GM23248 (cell line): ENCODE data around the gene MYPN. TPM values are rescaled to one million over a fixed set of nuclear protein-coding genes. Genes with fewer than 3 reads are reported as not detected.
A peak's percentile ranks its signal among the peaks of the same experiment; 100 is the strongest.

Experiments used
- DNase-seq: peaks from one replicate; pipeline ENCODE4 v3.0.0-alpha.2; 2015
- H2AFZ ChIP-seq: fragments of 200-600 bp; sonication (generic); 2 replicates; pipeline ENCODE4 v1.6.1; 2016; ENCODE audit warnings: antibody characterized with exemption
- H3F3A ChIP-seq: fragments of 200-600 bp; sonication (generic); 2 replicates; pipeline ENCODE4 v1.6.1; 2016; ENCODE audit warnings: mild to moderate bottlenecking, antibody characterized with exemption, mixed run types; ENCODE audit not compliant: insufficient read depth
- H3K27ac ChIP-seq: fragments of 200-600 bp; sonication (generic); 2 replicates; pipeline ENCODE4 v1.5.1; 2016; ENCODE audit warnings: mild to moderate bottlenecking
- H3K27me3 ChIP-seq: fragments of 200-600 bp; sonication (generic); replicated peaks from 2 replicates; pipeline ENCODE4 v1.6.1; 2016; ENCODE audit warnings: mild to moderate bottlenecking; ENCODE audit not compliant: insufficient read depth
- H3K36me3 ChIP-seq: fragments of 200-600 bp; sonication (generic); 2 replicates; pipeline ENCODE4 v1.6.1; 2016; ENCODE audit warnings: low read depth, mild to moderate bottlenecking
- H3K4me1 ChIP-seq: fragments of 200-600 bp; sonication (generic); 2 replicates; pipeline ENCODE4 v1.6.1; 2016; ENCODE audit warnings: mild to moderate bottlenecking; ENCODE audit not compliant: insufficient read depth
- H3K4me2 ChIP-seq: fragments of 200-600 bp; sonication (generic); one replicate; pipeline ENCODE4 v1.6.1; 2016; ENCODE audit warnings: mild to moderate bottlenecking; ENCODE audit not compliant: unreplicated experiment
- H3K4me3 ChIP-seq: fragments of 200-600 bp; sonication (generic); 2 replicates; pipeline ENCODE4 v1.5.1; 2016; ENCODE audit warnings: mild to moderate bottlenecking
- H3K79me2 ChIP-seq: fragments of 200-600 bp; sonication (generic); 2 replicates; pipeline ENCODE4 v1.6.1; 2016; ENCODE audit warnings: mild to moderate bottlenecking; ENCODE audit not compliant: insufficient read depth
- H3K9ac ChIP-seq: fragments of 200-600 bp; sonication (generic); 2 replicates; pipeline ENCODE4 v1.6.1; 2016; ENCODE audit warnings: mild to moderate bottlenecking
- H3K9me2 ChIP-seq: fragments of 200-600 bp; sonication (generic); 2 replicates; pipeline ENCODE4 v1.6.1; 2016; ENCODE audit warnings: mixed run types, mild to moderate bottlenecking, moderate library complexity; ENCODE audit not compliant: insufficient read depth
- H3K9me3 ChIP-seq: fragments of 200-600 bp; sonication (generic); one replicate; pipeline ENCODE4 v1.6.1; 2017; ENCODE audit warnings: low read depth
- H4K20me1 ChIP-seq: fragments of 200-600 bp; sonication (generic); 2 replicates; pipeline ENCODE4 v1.6.0; 2016; ENCODE audit not compliant: insufficient read depth
- EZH2 ChIP-seq: fragments of 200-600 bp; sonication (generic); IDR thresholded peaks from 2 replicates; pipeline ENCODE4 v1.6.1; 2018; ENCODE audit warnings: antibody characterized with exemption, mild to moderate bottlenecking; ENCODE audit not compliant: insufficient read depth, poor library complexity, severe bottlenecking
- EZH2phosphoT487 ChIP-seq: fragments of 200-600 bp; sonication (generic); IDR thresholded peaks from 2 replicates; pipeline ENCODE4 v1.6.1; 2018; ENCODE audit warnings: antibody characterized with exemption, moderate library complexity, mild to moderate bottlenecking, low read depth; ENCODE audit not compliant: insufficient read depth
- WGBS, 2 experiments: methylation state at CpG; one replicate each; pipeline ENCODE4 v1.1.6; 2015 to 2017; ENCODE audit warnings: low lambda C conversion rate in 2 of 2, low coverage in 1 of 2; ENCODE audit errors: missing lambda C conversion rate in 2 of 2; 5-methylcytosine and 5-hydroxymethylcytosine counted together
- in situ Hi-C: fragments of 300-500 bp; cut with MboI; formaldehyde crosslinking; loops from 2 replicates; pipeline ENCODE4 v1.15.0; 2020
- polyA plus RNA-seq: library from polyadenylated mRNA; unstranded; fragments of >200 nt; fragmentation: Nextera tagmentation; extraction: Ambion mirVana; gene quantifications from 2 replicates; pipeline ENCODE4 v1.2.1, GENCODE V29; 2016
- total RNA-seq: library from RNA; depleted of rRNA; stranded (reverse); fragments of >200 nt; shearing (Covaris generic); gene quantifications from 2 replicates; pipeline ENCODE4 v1.2.3, GENCODE V29; 2014

The MYPN gene
- total and polyA plus RNA-seq, 2 experiments from 2014 or later: 9.2 to 14.5 TPM

DNA sequence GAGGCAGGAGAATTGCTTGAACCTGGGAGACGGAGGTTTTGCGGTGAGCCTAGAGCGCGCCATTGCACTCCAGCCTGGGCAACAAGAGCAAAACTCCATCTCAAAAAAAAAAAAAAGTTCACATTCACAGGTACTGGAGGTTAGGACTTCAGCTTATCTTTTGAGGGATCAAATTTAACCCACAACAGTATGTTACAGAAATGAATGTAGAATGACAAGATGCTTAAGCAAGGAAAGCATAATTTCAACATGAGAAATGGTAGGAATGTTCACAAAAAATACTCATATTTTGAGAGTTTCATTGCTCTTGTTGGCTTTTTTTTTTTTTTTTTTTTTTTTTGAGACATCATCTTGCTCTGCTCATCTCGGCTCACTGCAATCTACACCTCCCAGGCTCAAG, 32.3 kb upstream of the MYPN start:
- peaks cover 23% of the 10 kb centered on the region for H3F3A ChIP-seq
- no peak overlapping the region for H3K9ac ChIP-seq
- TF ChIP-seq EZH2: no peak
- no peak for TF ChIP-seq EZH2phosphoT487

DNA sequence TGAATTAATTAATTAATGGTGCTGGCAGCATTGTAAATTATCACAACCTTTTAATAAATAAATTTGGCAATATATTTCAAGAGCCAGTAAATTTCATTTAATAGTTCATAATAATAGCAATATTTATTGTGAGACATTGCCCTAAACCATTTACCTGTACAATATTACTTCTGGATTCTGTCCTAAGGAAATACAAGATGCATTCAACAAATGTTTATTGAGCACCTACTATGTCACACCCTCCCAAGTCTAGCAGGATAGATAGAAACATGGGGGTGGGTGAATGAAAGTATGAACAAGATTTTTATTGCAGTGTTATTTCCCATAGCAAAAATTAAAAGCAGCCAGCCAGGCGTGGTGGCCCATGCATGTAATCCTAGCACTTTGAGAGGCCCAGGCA, 29.9 kb upstream of the MYPN start:
- no peak for TF ChIP-seq EZH2phosphoT487
- TF ChIP-seq EZH2: no peak
- no peak overlapping the region for H3K27ac ChIP-seq
- no peaks in the 10 kb centered on the region for H3K36me3 ChIP-seq
- H3F3A ChIP-seq: peaks cover 16% of the 10 kb centered on the region
- H2AFZ ChIP-seq: no peak overlapping the region
- no peak overlapping the region for H3K4me3 ChIP-seq
- no peaks in the 10 kb centered on the region for H3K27me3 ChIP-seq
- WGBS, 2 experiments: 100% methylated on average over 1 of the region's 1 CpG
- H3K79me2 ChIP-seq: peaks cover 11% of the 10 kb centered on the region
- no peak overlapping the region for H3K4me2 ChIP-seq
- no peaks in the 10 kb centered on the region for H4K20me1 ChIP-seq
- no peak for DNase-seq
- in situ Hi-C loops: loop anchor here (5.0 kb wide), 1 partner anchor 128 kb away; no protein-coding TSS in a partner anchor
- H3K4me1 ChIP-seq: peaks cover 20% of the 10 kb centered on the region
- no peak overlapping the region for H3K9ac ChIP-seq
- no peaks in the 10 kb centered on the region for H3K9me2 ChIP-seq
- no peaks in the 10 kb centered on the region for H3K9me3 ChIP-seq

More for the DNA sequence above, 32.3 kb upstream of the MYPN start:
- WGBS, 2 experiments: 98 to 100% methylated on average over 5 of the region's 5 CpGs
- in situ Hi-C loops: loop anchor here (5.0 kb wide), 1 partner anchor 130 kb away; no protein-coding TSS in a partner anchor
- H3K4me3 ChIP-seq: no peak overlapping the region
- H3K4me1 ChIP-seq: peaks cover 4% of the 10 kb centered on the region
- peaks cover 35% of the 10 kb centered on the region for H3K79me2 ChIP-seq
- no peak for DNase-seq
- H3K27me3 ChIP-seq: no peaks in the 10 kb centered on the region
- H3K9me3 ChIP-seq: no peaks in the 10 kb centered on the region
- H3K36me3 ChIP-seq: peaks cover 17% of the 10 kb centered on the region
- no peak overlapping the region for H2AFZ ChIP-seq
- H3K9me2 ChIP-seq: no peaks in the 10 kb centered on the region
- no peak overlapping the region for H3K27ac ChIP-seq
- H4K20me1 ChIP-seq: no peaks in the 10 kb centered on the region; the same call in 1 of the 2 replicates
- H3K4me2 ChIP-seq: no peak overlapping the region

DNA sequence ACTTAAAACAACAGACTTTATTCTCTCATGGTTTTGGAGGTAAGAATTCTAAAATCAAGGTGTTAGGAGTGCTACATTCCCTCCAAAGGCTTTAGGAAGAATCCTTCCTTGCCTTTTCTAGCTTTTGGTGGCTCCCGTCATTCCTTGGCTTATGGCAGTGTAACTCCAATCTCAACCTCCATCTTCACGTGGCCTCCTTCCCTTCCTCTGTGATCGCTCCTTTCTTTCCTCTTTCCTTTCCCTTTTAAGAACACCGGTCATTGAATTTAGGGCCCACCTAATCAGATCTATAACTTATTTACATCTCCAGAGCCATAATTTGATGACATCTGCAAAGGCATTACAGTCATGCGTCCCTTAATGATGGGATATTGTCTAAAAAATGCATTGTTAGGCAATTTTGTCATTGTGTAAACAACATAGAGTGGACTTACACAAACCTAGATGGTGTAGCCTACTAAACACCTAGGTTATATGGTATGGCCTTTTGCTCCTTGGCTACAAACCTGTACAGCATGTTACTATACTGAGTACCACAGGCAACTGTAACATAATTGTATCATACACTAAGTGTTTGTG, 28.3 kb upstream of the MYPN start:
- Histone ChIP-seq H3K4me2 (no peak overlapping the region), H3K36me3 (no peaks in the 10 kb centered on the region), H3K79me2 (peaks cover 5% of the 10 kb centered on the region; the same call in 1 of the 2 replicates), H2AFZ (peak overlapping the region; percentile 32; the same call in 1 of the 2 replicates), H3K4me1 (peaks cover 31% of the 10 kb centered on the region), H3K9me2 (no peaks in the 10 kb centered on the region), H3K4me3 (no peak overlapping the region), H4K20me1 (no peaks in the 10 kb centered on the region), H3F3A (peaks cover 27% of the 10 kb centered on the region), H3K27ac (no peak overlapping the region), H3K9ac (no peak overlapping the region), H3K27me3 (no peaks in the 10 kb centered on the region), H3K9me3 (no peaks in the 10 kb centered on the region)
- WGBS, 2 experiments: 86 to 89% methylated on average over 5 of the region's 5 CpGs
- TF ChIP-seq EZH2phosphoT487: no peak
- no peak for TF ChIP-seq EZH2
- DNase-seq: no peak
- in situ Hi-C loops: loop anchor here (10.0 kb wide), 1 partner anchor 224 kb away; no protein-coding TSS in a partner anchor

DNA sequence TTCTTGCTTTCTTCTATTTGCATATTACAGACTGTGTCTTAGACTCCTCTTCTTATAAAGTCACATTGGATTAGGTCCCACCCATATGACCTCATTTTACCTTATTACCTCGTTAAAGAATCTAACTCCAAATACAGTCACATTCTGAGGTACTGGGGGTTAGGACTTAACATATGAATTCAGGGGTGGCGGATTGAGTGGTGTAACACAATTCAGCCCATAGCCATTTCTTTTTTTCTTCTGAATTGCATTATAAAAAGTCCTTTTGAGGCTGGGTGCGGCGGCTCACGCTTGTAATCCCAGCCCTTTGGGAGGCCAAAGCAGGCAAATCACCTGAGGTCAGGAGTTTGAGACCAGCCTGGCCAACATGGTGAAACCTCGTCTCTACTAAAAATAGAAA, 27.4 kb upstream of the MYPN start:
- H3K27me3 ChIP-seq: no peaks in the 10 kb centered on the region
- no peak for DNase-seq
- no peaks in the 10 kb centered on the region for H3K36me3 ChIP-seq
- WGBS, 2 experiments: 86 to 88% methylated on average over 6 of the region's 6 CpGs
- H3K9ac ChIP-seq: no peak overlapping the region
- H3K9me3 ChIP-seq: no peaks in the 10 kb centered on the region
- no peaks in the 10 kb centered on the region for H3K9me2 ChIP-seq
- TF ChIP-seq EZH2phosphoT487: no peak
- H3K4me2 ChIP-seq: no peak overlapping the region
- no peak overlapping the region for H3K27ac ChIP-seq
- peaks cover 5% of the 10 kb centered on the region; the same call in 1 of the 2 replicates for H3K79me2 ChIP-seq
- H4K20me1 ChIP-seq: no peaks in the 10 kb centered on the region
- peaks cover 31% of the 10 kb centered on the region for H3F3A ChIP-seq
- peaks cover 41% of the 10 kb centered on the region for H3K4me1 ChIP-seq
- H3K4me3 ChIP-seq: no peak overlapping the region
- in situ Hi-C loops: loop anchor here (10.0 kb wide), 1 partner anchor 223 kb away; no protein-coding TSS in a partner anchor
- no peak overlapping the region for H2AFZ ChIP-seq
